HL-60 (cell line): Measurements from ENCODE around the gene SCN3A.

Experiments used
- DNase-seq, 2 experiments: peaks; one replicate each; pipeline ENCODE4 v3.0.0-alpha.2; 2010 to 2020; ENCODE audit warnings: low read depth in 1 of 2, low spot score in 1 of 2
- H3K27ac ChIP-seq: fragments of 250-450 bp; sonication (Bioruptor Pico); replicated peaks from 2 replicates; pipeline ENCODE4 v1.5.1; 2020; ENCODE audit warnings: mild to moderate bottlenecking, moderate library complexity
- H3K27me3 ChIP-seq: fragments of 250-450 bp; sonication (Bioruptor Pico); 2 replicates; pipeline ENCODE4 v1.5.1; 2021; ENCODE audit warnings: mild to moderate bottlenecking, moderate library complexity; ENCODE audit not compliant: insufficient read depth, poor library complexity, severe bottlenecking
- H3K4me3 ChIP-seq: replicated peaks from 2 replicates; pipeline ENCODE4 v1.5.1; 2011; ENCODE audit warnings: mild to moderate bottlenecking, control low read depth, low read length; ENCODE audit not compliant: insufficient read depth
- GABPA ChIP-seq: IDR thresholded peaks from 2 replicates; pipeline ENCODE4 v1.6.1; 2012; ENCODE audit warnings: low read depth
- POLR2AphosphoS5 ChIP-seq: IDR thresholded peaks from 2 replicates; pipeline ENCODE4 v1.6.1; 2012; ENCODE audit warnings: low read depth
- SPI1 ChIP-seq: IDR thresholded peaks from 2 replicates; pipeline ENCODE4 v1.6.1; 2012; ENCODE audit warnings: low read depth, mild to moderate bottlenecking, borderline replicate concordance
- TF ChIP-seq, protein P1 (sequence below): IDR thresholded peaks from 2 replicates; pipeline ENCODE4 v1.6.1; 2012; ENCODE audit warnings: low read depth; ENCODE audit not compliant: insufficient replicate concordance
- TF ChIP-seq, protein P2 (sequence below): IDR thresholded peaks from one replicate; pipeline ENCODE4 v1.5.1; 2011; ENCODE audit warnings: low read length, control low read depth, inconsistent platforms; ENCODE audit not compliant: insufficient read depth

The SCN3A gene

DNA sequence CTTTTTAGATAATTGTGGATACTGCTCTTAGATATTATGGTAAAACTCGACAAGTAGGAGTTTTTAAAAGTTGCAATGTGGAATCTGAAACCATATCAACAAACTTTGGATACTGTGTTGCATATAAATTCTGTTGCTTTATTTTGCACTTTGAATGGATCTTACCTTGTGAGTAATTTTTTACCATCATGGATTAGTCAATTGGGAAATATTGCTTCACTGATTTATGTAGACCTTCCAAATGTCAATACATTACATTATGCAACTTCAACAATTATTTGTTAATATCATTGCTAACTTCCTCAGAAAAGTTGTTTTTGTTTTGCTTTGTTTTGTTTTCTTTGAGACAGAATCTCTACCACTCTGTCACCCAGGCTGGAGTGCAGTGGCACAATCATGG is 146.5 kb downstream of the SCN3A start:
- TF ChIP-seq, protein P1, sequence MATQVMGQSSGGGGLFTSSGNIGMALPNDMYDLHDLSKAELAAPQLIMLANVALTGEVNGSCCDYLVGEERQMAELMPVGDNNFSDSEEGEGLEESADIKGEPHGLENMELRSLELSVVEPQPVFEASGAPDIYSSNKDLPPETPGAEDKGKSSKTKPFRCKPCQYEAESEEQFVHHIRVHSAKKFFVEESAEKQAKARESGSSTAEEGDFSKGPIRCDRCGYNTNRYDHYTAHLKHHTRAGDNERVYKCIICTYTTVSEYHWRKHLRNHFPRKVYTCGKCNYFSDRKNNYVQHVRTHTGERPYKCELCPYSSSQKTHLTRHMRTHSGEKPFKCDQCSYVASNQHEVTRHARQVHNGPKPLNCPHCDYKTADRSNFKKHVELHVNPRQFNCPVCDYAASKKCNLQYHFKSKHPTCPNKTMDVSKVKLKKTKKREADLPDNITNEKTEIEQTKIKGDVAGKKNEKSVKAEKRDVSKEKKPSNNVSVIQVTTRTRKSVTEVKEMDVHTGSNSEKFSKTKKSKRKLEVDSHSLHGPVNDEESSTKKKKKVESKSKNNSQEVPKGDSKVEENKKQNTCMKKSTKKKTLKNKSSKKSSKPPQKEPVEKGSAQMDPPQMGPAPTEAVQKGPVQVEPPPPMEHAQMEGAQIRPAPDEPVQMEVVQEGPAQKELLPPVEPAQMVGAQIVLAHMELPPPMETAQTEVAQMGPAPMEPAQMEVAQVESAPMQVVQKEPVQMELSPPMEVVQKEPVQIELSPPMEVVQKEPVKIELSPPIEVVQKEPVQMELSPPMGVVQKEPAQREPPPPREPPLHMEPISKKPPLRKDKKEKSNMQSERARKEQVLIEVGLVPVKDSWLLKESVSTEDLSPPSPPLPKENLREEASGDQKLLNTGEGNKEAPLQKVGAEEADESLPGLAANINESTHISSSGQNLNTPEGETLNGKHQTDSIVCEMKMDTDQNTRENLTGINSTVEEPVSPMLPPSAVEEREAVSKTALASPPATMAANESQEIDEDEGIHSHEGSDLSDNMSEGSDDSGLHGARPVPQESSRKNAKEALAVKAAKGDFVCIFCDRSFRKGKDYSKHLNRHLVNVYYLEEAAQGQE = no peak
- Histone ChIP-seq H3K4me3 (no peak overlapping the region), H3K27ac (no peak overlapping the region)

DNA sequence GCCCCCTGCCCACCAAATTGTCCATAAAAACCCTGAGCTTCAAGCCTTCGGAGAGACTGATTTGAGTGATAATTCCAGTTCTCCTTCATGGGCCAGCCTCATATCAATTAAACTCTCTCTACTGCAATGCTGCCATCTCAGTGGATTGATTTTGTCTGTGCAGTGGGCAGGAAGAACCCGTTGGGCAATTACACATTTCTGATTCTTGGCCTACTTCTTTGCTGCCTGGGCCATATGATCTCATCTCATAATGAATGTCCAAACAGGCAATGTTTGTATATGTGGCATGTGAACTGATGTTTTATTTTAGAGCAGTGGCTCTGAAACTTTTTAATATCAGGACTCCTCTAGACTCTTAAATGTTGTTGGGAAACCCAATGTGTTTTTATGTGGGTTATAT is 147.3 kb downstream of the SCN3A start:
- no peak for DNase-seq
- H3K4me3 ChIP-seq = no peak overlapping the region

More for the DNA sequence above, 146.5 kb downstream of the SCN3A start:
- no peaks in the 10 kb centered on the region for H3K27me3 ChIP-seq
- no peak for DNase-seq

DNA sequence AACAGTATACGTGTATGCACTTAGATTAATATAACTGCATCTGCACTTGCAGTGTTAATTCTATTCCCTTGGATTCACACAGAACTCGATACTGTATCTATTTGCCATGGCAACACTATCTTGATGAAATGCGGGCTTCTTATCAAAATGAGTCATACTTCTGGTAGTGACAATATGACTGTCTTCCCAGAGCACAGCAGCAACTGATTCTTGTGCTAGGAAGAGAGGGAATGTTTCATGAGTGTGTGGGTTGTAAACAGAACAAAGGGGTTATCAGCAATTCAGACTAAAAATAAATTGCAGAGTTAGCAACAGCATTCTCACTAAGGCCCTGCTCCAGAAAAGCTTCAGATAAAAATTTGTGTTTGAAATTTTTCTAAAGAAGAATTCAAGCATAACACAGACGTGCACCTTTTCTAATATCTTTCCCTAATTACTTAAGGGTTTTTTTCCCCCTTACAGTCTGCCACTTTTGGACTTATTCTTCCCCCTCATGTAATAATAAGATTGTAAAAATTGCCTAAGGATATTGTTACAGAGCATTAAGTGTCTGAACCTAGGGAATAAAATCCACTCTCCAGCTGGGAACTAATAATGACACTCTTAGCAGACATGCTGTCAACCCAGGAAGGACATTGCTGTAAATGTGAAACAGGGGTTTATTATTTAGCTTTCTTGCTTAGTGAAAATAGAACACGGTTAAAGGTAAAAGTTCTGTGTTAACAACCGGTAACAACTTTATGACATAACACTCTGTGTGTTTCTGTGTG is 148.6 kb downstream of the SCN3A start:
- DNase-seq = no peak
- no peak overlapping the region for H3K27ac ChIP-seq
- no peak overlapping the region for H3K4me3 ChIP-seq
- no peaks in the 10 kb centered on the region for H3K27me3 ChIP-seq
- TF ChIP-seq, protein P1 = no peak
- TF ChIP-seq SPI1 (no peak), GABPA (no peak), POLR2AphosphoS5 (no peak)
- TF ChIP-seq, protein P2, sequence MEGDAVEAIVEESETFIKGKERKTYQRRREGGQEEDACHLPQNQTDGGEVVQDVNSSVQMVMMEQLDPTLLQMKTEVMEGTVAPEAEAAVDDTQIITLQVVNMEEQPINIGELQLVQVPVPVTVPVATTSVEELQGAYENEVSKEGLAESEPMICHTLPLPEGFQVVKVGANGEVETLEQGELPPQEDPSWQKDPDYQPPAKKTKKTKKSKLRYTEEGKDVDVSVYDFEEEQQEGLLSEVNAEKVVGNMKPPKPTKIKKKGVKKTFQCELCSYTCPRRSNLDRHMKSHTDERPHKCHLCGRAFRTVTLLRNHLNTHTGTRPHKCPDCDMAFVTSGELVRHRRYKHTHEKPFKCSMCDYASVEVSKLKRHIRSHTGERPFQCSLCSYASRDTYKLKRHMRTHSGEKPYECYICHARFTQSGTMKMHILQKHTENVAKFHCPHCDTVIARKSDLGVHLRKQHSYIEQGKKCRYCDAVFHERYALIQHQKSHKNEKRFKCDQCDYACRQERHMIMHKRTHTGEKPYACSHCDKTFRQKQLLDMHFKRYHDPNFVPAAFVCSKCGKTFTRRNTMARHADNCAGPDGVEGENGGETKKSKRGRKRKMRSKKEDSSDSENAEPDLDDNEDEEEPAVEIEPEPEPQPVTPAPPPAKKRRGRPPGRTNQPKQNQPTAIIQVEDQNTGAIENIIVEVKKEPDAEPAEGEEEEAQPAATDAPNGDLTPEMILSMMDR = no peak

More for the DNA sequence above, 147.3 kb downstream of the SCN3A start:
- H3K27ac ChIP-seq = no peak overlapping the region
- TF ChIP-seq, protein P2 = no peak
- no peak for TF ChIP-seq POLR2AphosphoS5
- TF ChIP-seq, protein P1 = no peak
- no peak for TF ChIP-seq GABPA
- TF ChIP-seq SPI1 = no peak
- H3K27me3 ChIP-seq = no peaks in the 10 kb centered on the region
